ENCODE data around the gene SDF4.

SDF4 gene

GRCh38 chr1:1231400-1232207, at the start of gene SDF4:
TSS of gene SDF4 (minus strand) at chr1:1232001. CDS start at chr1:1228772, 3,229 bp downstream.
- TF ChIP-seq JUND (IDR thresholded peaks at IDR 0.05; ENCODE audit: low read depth), result no peak
- peak; percentile 95 to 98 for DNase-seq (ENCODE audit: low read depth in 1 of 2, low spot score in 1 of 2)
- in situ Hi-C loops (cut with HindIII; ENCODE audit: low pct_unique_long_range_greater_than_20kb, low sequenced_read_pairs), result no loop called here

- TF ChIP-seq JUND (IDR thresholded peaks at IDR 0.05; ENCODE audit: low read depth), result no peak
- no peak for DNase-seq (ENCODE audit: low read depth in 1 of 2, low spot score in 1 of 2)
- in situ Hi-C loops (cut with HindIII; ENCODE audit: low pct_unique_long_range_greater_than_20kb, low sequenced_read_pairs), result no loop called here
Observed at GRCh38 chr1:1280782-1281481, 49.1 kb upstream of the SDF4 start.

- TF ChIP-seq JUND (IDR thresholded peaks at IDR 0.05; ENCODE audit: low read depth), result no peak
- DNase-seq (ENCODE audit: low read depth in 1 of 2, low spot score in 1 of 2), result no peak
- in situ Hi-C loops (cut with HindIII; ENCODE audit: low pct_unique_long_range_greater_than_20kb, low sequenced_read_pairs), result no loop called here
Observed at GRCh38 chr1:1279028-1279427, 47.2 kb upstream of the SDF4 start.

- no peak for TF ChIP-seq JUND (IDR thresholded peaks at IDR 0.05; ENCODE audit: low read depth)
- in situ Hi-C loops (cut with HindIII; ENCODE audit: low pct_unique_long_range_greater_than_20kb, low sequenced_read_pairs), result no loop called here
- no peak for DNase-seq (ENCODE audit: low read depth in 1 of 2, low spot score in 1 of 2)
Observed at GRCh38 chr1:1278620-1279019, 46.8 kb upstream of the SDF4 start.

- TF ChIP-seq JUND (IDR thresholded peaks at IDR 0.05; ENCODE audit: low read depth), result no peak
- in situ Hi-C loops (cut with HindIII; ENCODE audit: low pct_unique_long_range_greater_than_20kb, low sequenced_read_pairs), result no loop called here
- DNase-seq (ENCODE audit: low read depth in 1 of 2, low spot score in 1 of 2), result no peak
Observed at GRCh38 chr1:1275836-1276235, 44.0 kb upstream of the SDF4 start.

- DNase-seq (ENCODE audit: low read depth in 1 of 2, low spot score in 1 of 2), result no peak
- in situ Hi-C loops (cut with HindIII; ENCODE audit: low pct_unique_long_range_greater_than_20kb, low sequenced_read_pairs), result no loop called here
- no peak for TF ChIP-seq JUND (IDR thresholded peaks at IDR 0.05; ENCODE audit: low read depth)
Observed at GRCh38 chr1:1274931-1275431, 43.2 kb upstream of the SDF4 start.

GRCh38 chr1:1274299-1274930, 42.6 kb upstream of the SDF4 start:
- no peak for TF ChIP-seq JUND (IDR thresholded peaks at IDR 0.05; ENCODE audit: low read depth)
- in situ Hi-C loops (cut with HindIII; ENCODE audit: low pct_unique_long_range_greater_than_20kb, low sequenced_read_pairs), result no loop called here
- DNase-seq (ENCODE audit: low read depth in 1 of 2, low spot score in 1 of 2), result no peak

GRCh38 chr1:1273512-1274298, 41.9 kb upstream of the SDF4 start, which contains the start of gene UBE2J2:
TSS of gene UBE2J2 (minus strand) at chr1:1273854. CDS start at chr1:1267992, 5,862 bp downstream.
- peak; percentile 83 to 88 for DNase-seq (ENCODE audit: low read depth in 1 of 2, low spot score in 1 of 2)
- in situ Hi-C loops (cut with HindIII; ENCODE audit: low pct_unique_long_range_greater_than_20kb, low sequenced_read_pairs), result no loop called here
- TF ChIP-seq JUND (IDR thresholded peaks at IDR 0.05; ENCODE audit: low read depth), result no peak

GRCh38 chr1:1273209-1273511, 41.4 kb upstream of the SDF4 start:
- in situ Hi-C loops (cut with HindIII; ENCODE audit: low pct_unique_long_range_greater_than_20kb, low sequenced_read_pairs), result no loop called here
- TF ChIP-seq JUND (IDR thresholded peaks at IDR 0.05; ENCODE audit: low read depth), result no peak
- DNase-seq (ENCODE audit: low read depth in 1 of 2, low spot score in 1 of 2), result no peak

- in situ Hi-C loops (cut with HindIII; ENCODE audit: low pct_unique_long_range_greater_than_20kb, low sequenced_read_pairs), result no loop called here
- peak; percentile 91 to 93 for DNase-seq (ENCODE audit: low read depth in 1 of 2, low spot score in 1 of 2)
- no peak for TF ChIP-seq JUND (IDR thresholded peaks at IDR 0.05; ENCODE audit: low read depth)
Observed at GRCh38 chr1:1272341-1273208, 40.8 kb upstream of the SDF4 start.

GRCh38 chr1:1270813-1271212, 39.0 kb upstream of the SDF4 start:
- DNase-seq (ENCODE audit: low read depth in 1 of 2, low spot score in 1 of 2), result no peak
- in situ Hi-C loops (cut with HindIII; ENCODE audit: low pct_unique_long_range_greater_than_20kb, low sequenced_read_pairs), result no loop called here
- TF ChIP-seq JUND (IDR thresholded peaks at IDR 0.05; ENCODE audit: low read depth), result no peak
